NCI-H446 treated with DMSO at 0.1 percent for 48 hours (cell line): ENCODE data around the gene OTUD5.
A peak's percentile ranks its signal among the peaks of the same experiment; 100 is the strongest.
"Not testable (repeated sequence)": the region's sequence is repeated elsewhere in the genome, so short reads cannot be mapped to it uniquely, and the experiment has no call there.

Experiments used
- DNase-seq: peaks from one replicate; lab custom pipeline; 2025; lab: John Stamatoyannopoulos, UW

Gene OTUD5, protein sequence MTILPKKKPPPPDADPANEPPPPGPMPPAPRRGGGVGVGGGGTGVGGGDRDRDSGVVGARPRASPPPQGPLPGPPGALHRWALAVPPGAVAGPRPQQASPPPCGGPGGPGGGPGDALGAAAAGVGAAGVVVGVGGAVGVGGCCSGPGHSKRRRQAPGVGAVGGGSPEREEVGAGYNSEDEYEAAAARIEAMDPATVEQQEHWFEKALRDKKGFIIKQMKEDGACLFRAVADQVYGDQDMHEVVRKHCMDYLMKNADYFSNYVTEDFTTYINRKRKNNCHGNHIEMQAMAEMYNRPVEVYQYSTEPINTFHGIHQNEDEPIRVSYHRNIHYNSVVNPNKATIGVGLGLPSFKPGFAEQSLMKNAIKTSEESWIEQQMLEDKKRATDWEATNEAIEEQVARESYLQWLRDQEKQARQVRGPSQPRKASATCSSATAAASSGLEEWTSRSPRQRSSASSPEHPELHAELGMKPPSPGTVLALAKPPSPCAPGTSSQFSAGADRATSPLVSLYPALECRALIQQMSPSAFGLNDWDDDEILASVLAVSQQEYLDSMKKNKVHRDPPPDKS

DNA sequence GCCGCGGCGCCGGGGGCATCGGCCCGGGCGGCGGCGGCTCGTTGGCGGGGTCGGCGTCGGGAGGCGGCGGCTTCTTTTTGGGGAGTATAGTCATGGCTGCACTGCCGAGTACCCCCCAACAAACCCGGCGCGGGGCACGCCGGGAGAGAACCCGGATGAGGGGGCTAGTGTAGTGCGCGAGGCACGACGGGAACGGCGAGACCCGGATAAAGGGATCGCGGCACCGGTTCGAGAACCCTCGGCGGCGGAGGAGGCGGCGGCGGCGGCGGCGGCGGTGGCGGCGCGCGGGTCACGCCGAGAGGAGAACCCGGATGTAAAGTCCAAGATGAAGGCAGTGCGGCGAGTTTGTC is at the start of gene OTUD5:
OTUD5 (minus strand) TSS at position 131 of the 350 bp plus-strand sequence; CDS start at position 94, 37 bp downstream.
- no peak for DNase-seq

DNA sequence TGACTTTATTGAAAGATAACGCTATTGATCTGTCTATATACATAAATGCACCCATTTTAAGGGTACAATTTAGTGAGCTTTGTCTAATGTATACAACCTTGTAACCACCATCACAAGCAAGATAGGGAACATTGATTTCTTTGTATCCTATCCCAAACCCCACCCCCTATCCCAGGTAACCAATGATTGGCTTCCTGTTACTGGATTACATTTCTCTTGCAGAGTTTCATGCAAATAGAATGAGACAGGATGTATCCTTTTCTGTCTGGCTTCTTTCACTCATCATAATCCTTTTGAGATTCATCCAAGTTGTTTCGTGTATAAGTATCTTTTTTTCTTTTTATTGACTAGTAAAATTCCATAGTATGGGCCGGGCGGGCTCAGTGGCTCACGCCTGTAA is 46.3 kb upstream of the OTUD5 start:
- no peak for DNase-seq

DNA sequence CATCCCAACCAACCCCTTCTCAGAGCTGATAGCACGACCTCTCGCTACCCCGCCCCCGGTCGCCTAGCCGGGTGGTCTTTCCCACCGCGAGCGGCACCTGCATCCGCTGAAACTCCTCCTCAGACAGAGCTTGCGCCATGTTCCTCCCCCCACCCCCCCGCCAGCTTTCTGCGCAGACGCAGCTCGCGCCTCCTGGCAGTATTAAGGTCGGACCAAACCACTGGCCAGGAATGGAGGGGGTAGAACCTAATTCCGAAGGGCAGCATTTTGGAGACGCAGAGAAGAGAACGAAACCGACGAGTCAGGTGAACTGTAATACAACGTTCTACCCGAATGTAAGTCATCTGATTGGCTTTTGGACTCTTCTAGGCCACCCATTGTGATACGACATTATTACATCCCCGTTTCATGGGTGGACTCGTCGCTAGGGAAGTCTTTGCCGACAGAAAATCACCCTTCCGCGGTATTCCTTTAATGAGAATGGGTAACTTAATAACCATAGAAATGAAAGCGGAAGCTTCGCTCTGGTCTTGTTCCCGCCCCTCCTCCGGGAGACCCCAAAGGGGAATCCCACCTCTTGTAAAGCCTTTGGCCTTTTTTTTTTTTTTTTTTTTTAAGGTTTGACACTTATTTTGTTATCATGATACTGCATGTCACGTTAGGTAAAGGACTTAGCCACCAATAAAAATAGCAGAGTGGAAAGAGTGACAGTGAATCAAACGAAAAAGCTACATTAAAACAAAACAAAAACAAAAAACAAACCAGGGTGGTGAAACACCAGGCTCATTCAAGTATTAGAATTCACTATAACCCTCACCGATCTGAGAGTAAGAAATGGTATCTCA is 44.9 kb upstream of the OTUD5 start, which contains the start of gene GRIPAP1:
GRIPAP1 (minus strand) TSS at position 174 of the 845 bp plus-strand sequence; CDS start at position 139, 35 bp downstream.
- DNase-seq: peak; percentile 74

DNA sequence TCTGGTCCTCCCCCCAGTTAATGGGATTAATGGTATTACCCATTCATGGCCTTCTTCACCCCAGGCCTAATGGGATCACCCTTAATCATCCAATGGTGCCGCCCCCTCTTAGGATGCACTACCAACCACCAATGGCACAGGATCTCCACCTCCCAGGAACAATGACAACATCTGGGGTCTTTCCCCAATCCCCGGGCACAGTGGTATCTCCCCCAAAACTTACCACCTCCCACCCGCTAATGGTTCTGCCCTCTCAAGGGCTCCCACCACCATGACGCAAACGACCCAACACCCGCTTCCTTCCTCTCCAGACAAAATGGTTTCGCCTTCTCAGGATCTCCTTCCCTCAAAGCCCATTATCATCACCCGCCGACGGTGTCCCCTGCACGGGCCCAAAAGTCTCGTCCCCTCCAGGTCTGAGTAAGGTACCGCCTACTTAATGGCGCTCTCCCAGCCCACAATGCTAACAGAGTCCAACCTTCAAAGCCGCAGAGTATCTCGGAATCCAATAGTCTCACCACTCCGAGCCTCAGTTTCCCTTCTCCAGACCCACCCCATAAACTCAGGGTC is 44.2 kb upstream of the OTUD5 start:
- no peak for DNase-seq

DNA sequence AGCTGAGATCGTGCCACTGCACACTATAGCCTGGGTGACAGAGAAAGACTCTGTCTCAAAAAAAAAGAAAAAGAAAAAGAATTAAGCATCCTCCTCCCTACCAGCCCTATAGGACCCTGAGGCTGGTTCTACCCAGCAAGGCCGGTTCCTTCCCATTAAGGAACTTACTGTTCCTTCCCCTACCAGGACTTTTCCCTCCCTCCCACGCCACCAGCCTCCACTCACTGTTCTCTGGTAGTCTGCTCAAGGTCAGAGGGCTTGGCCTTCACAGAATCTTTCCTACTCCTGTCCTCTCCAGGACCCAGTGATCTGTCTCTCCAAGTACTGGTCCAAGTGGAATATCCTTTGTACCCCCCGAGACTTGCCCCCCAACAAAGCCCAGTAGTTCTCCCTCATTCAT is 43.2 kb upstream of the OTUD5 start:
- no peak for DNase-seq

DNA sequence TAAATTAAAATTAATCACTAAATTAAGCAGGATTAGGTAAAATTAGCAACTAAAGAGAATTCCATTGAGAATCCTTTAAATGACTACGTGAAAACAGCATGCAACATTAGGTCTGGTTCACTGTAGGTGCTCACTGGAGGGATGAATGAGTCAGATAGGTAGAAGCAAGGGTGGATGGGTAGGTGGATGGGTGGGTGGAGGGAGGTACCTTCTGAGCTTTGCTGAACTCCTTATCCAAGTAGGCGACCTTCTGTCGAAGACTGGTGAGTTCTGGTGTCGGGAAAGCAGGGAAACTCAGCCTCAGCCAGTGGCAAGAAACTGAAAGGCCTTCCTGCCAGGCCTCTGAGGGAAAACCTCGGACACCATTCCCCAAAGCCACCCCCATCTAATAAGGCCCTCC is 41.6 kb upstream of the OTUD5 start:
- DNase-seq: no peak

DNA sequence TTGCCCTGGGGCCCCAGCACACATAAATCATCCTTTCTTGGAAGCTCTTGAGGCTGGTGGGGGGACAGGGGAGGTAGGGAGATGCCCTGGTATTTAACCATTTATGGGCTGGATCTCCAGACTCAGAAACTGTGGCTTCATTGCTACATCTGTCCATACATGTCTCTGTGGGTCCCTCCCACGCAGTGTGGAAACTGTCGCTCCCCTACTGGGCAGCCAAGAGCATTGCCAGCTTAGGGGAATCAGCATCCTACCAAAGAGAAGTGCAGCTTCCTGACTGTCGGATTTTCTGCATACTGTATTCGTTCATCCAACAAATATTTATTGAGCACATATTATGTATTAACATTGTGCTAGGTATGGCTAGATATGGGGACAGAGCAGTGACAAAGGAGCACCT is 41.0 kb upstream of the OTUD5 start:
- no peak for DNase-seq

DNA sequence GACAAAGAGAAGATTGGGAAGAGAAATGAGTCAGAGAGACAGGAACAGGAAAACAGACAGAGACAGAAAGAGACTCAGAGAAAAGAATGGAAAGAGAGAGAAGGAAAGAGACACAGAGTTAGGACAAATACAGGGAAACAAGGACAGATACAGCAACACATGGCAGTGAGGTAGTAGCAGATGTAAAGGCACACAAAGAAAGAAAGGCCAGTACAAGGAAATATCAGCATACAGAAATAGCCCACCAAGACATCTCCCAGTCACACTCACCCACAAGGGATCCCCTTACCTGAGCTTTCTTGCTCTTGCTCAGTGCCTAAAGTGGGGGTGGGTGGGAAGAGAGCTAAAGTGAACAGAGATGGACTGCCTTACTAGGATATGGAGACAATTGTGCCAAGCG is 40.5 kb upstream of the OTUD5 start:
- DNase-seq: no peak

DNA sequence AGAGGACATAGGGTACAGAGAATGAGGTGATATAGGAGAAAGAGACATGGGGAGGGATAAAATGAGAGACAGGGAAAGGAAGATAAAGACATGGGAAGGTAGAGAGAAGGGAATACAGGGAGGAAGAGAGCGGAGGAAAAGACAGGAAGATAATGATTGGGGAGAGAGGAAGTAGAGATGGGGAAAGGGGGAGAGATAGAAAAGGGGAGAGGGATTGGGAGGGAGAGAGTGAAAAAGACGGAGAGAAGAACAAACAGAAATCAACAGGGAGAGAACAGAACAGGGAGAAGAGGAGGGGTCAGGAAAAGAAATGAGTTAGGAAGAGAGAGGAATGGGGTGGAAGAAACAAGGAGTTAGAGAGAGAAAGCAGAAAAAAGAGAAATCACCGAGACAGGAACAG is 40.0 kb upstream of the OTUD5 start:
- no peak for DNase-seq

DNA sequence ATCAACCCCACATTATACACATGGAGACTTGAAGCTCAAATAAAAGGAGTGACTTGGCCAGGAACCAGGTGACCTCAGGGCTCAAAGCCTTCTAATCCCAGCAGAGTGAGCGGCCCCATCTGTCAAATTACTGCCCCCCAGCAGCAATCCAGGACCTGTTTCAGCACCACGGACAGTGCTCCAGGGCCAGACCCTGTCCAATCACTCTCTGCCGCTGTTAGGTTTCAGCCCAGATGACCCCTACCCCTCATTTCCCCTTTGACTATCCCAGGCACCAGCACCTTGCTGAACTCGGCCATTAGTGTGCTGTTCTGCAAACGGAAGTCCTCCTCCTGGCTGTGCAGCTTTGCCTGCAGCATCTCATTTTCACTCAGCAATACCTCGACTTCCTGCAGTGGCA is 39.6 kb upstream of the OTUD5 start:
- DNase-seq: no peak

DNA sequence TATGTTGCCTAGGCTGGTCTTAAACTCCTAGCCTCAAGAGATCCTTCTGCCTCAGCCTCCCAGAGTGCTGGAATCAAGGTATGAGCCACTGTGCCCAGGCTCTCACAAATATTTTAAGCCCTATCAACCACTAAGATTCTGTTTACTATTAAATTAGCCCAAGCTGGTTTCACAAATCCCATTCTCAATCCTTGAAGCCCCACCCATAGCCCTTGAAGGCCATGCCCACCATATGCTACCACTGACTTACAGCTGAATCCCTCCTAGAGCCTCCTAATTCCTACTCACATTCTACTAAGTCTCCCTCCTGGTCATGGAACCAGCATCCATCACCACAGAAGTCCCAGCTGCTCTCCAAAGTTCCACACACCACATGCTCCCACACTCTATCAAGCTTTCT is 34.9 kb upstream of the OTUD5 start:
- DNase-seq: no peak

DNA sequence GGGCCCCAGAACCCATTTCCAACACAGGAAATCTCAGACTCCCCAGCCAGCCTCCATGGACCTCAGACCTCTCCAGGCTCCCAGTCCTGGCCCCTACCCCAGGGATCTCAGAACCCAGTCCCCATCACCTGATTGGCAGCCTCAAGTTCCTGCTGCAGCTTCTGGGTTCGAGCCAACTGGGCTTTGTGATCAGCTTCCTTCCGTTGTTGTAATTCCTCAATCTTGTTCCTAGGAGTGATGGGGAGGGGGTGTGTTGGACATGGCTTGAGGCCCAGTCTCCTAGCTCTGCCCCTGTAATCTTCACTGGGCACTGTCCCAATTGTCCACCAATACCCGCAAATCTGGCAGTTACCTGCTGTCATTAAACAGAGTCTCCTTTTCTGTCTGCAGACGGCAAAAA is 32.1 kb upstream of the OTUD5 start:
- DNase-seq: no peak

DNA sequence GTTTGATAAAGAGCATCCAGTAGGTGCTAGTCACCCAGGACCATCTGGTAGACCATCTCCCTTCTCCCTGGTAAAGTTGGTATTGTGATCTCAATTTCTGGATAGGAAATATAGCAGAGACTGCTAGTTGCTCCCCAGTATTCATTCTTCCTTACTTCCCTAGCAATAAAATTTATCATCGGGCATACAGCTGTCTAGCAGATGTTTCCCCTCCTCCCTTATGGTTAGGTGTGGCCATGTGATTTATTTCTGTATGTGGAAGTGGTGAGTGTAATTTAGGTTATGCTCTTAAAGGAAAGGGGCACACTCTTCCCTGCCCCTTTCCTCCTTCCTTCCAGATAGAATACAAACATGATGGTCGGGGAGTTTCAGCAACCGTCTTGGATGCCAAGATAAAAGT is 26.5 kb upstream of the OTUD5 start:
- no peak for DNase-seq

DNA sequence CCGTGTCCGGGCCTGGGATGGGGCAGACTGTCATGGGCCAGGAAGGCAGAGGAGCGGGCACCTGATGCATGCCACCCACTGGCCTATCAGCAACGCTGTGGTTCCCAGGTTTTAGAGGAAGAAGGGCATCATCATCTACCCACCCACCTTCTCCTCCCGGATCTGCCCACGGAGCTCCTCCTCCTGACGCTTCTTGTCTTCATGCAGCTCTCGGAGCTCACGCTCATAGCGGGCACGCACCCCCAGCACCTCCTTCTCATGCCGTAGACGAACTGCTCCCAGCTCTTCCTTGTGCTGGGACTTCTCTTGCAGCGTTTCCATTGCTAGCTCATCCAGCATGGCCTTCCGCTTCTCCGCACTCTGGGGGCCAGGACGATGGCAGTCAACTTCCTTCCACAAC is 25.7 kb upstream of the OTUD5 start:
- DNase-seq: no peak

DNA sequence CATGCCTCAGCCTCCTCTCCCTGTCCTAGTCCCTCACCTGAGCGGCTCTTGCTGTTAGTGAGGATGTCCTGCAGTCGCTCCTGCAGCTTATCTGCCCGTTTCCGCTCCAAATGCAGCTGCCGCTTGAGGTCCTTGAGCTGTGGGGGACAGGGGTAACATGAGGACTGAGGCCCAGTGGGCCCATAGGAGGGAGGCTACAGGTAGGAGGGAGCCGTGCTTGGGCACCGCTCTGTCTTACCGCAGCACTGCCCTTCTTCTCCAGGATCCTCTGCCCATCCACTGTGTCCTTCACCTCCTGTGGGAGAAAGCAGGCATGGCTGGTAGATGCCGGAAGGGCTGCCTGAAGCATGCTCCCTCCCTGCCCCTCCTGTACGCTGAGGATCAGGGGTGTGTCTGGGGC is 23.8 kb upstream of the OTUD5 start:
- DNase-seq: no peak

DNA sequence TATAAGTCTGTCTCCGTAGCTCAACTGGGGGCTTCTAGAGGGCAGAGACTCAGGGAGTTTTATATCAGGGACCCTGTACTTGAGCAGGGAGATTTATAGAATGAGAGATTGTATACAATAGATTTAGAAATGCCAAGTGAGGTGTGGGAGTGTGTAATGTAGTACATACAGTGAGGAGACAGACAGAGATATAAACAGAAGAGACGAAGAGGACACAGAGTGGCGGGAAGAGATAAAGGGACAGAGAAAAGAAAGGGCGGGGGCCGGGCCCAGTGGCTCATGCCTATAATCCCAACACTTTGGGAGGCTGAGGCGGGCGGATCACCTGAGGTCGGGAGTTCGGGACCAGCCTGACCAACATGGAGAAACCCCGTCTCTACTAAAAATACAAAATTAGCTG is 22.9 kb upstream of the OTUD5 start:
- not testable (repeated sequence) for DNase-seq

DNA sequence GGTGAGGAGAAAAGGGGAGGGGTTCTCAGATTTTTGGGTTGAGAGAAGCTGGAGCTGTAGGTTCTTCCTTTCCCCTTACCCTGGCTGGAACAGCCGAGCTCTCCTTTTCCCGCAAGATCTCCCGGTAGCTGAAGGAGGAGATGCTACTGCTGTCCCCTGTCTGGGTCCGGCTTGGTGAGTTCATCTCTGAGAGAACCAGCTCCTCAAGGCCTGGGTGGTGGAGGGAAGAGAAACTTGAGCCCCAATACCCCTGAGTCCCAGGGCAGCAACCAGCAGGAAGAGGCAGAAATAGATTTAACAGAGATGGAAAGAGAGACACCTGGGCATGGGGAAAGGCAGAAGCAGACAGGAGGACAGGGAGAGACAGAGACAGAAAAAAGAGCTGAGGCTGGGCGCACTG is 20.8 kb upstream of the OTUD5 start:
- DNase-seq: no peak

DNA sequence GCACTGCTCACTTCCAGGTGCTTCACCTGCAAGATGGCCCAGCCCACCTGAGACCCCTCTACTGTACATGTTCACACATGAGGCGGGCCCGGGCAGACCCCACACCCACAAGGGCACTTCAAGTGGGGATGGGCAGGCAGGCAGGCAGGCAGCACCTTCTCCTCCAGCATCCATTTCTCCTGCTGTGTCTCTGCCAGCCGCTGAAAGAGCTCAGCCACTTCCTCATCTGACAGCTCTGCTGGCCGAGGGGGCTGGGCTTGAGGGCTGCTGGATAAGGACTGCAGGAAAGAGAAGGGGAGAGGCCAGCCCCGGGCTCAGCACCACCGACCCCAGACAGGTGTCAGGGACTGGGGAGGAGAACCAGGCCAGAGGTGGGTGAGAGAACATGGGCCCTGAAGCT is 18.7 kb upstream of the OTUD5 start:
- DNase-seq: no peak

DNA sequence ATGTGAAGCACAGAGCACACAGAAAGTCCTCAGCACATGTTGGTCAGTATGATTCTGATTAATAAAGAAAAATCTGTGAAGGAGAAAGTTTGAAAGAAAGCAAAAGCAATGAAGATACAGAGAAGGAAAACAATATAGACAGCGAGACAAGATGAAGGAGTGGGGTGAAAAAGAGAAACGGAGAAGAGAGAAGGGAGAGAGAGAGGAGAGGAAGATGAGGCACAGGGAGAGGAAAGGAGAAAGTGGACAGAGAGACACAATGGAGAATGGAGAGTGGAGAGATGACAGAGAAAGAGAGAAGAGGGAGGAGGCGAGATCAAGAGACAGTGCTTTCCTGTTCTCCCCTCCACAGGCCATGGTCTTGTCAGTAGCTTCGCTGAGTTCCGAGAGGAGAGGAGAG is 18.1 kb upstream of the OTUD5 start:
- DNase-seq: no peak

DNA sequence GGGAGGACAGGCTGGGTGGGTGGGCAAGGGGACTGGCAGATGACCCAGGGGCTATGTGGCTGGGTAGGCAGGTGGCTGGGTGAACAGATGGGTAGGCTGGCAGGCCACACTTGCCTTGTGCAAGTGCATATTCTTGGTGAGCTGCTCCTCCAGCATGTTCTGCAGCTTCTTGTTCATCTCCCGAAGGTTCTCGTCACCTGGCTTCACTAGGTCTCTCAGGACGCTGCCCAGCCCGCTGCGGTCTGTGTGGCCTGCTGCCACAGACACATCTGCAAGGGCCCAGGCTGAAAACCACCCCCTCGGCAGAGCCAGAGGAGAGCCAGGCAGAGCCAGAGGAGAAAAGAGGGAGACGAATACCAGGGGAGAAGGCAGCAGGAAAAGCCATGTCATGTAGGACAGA is 17.6 kb upstream of the OTUD5 start:
- DNase-seq: no peak

DNA sequence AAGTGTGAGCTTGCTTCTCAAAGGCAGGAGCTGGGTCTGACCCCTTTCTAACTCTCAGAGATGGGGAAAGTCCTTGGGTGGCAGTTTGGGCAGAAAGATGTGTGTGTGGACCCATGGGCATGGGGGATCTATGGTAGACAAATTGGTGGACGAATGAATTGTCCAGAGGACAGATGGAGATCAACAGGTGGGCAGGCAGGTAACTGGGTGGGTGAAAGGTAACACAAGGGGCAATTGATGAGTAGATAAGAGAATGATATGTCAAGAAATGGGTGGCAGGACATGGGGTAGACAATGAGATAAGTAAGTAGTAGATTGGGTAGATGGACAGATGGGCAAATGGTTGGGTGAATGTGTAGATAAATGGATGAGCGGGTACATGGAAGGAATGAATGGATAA is 17.2 kb upstream of the OTUD5 start:
- no peak for DNase-seq

DNA sequence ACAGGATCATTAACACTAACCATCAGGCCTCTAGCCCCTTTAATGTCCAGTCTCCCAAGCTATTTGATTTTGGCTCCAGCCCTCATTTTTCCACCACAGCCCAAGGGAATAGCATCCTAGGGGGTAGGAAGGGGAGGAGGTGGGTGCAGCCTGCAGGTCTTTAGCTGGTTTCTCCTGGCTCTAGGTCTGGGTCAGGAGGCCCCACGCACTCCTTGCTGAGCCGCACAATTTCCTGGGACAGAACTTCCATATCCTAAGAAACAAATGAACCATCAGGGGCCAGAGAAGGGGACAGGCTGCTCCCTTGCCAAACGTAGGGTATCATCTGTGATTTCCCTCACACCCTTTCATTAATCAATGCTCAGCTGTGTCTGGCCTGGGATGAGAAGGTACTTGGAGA is 16.6 kb upstream of the OTUD5 start:
- DNase-seq: no peak
